Measurements from ENCODE around the gene PRKCA.

The PRKCA gene

DNA sequence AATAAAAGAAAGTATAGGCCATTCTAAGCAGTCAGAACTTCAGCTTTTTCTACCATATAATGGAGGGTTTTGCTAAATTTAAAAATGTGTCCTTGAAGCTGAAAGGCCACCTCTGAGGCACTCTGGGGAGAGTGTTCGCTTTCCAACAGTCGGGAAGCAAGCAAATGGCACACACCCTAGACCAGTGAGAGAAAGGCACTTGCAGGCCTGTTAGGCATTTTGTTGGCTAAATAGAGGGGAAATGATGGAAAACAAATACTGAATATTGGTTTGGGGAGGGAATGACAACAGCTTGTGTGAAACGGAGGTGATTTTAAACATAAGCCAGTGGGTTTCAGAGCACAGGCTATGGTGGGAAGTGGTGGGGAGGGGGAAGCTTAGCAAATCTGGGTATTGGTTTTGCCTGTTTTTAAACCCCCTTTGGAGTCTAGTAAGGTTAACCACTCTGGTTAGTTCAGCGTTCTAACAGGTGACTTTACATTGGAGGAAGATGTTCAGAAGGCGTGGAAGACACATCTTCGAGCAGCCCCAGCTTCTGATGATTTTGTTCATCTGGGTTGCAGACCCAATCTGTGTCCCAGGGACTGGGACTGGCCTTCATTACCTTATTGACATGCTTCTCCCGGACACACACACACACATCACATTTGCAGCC lies 90.5 kb downstream of the PRKCA start:
- Histone ChIP-seq H3K27me3 (ENCODE audit: control insufficient read depth in 3 of 3, insufficient read depth in 3 of 3, low read depth in 1 of 3, low read length in 3 of 3) (no peaks in the 10 kb centered on the region), H3K9ac (ENCODE audit: low read depth, low read length, poor library complexity) (no peak overlapping the region), H2BK15ac (ENCODE audit: low read length) (no peak overlapping the region), H4K8ac (ENCODE audit: low read depth, low read length) (no peak overlapping the region), H2BK12ac (ENCODE audit: low read length) (no peak overlapping the region), H3K14ac (ENCODE audit: low read length) (no peak overlapping the region), H2AFZ (ENCODE audit: low read length) (no peak overlapping the region), H3K23ac (ENCODE audit: low read depth, low read length, poor library complexity) (no peak overlapping the region), H2BK5ac (ENCODE audit: low read length) (no peak overlapping the region), H3K9me3 (replicated peaks in 1 of 2; ENCODE audit: control insufficient read depth in 2 of 2, insufficient read depth in 1 of 2, low read depth in 1 of 2, low read length in 2 of 2) (no peaks in the 10 kb centered on the region), H3K79me1 (ENCODE audit: low read depth, low read length) (no peaks in the 10 kb centered on the region), H3K4me3 (ENCODE audit: low read length in 2 of 2) (no peak overlapping the region), H3K18ac (ENCODE audit: low read length) (no peak overlapping the region), H3K4me1 (ENCODE audit: control insufficient read depth in 2 of 2, insufficient read depth in 1 of 2, low read depth in 1 of 2, low read length in 2 of 2) (no peaks in the 10 kb centered on the region), H2AK5ac (ENCODE audit: low read depth, low read length) (no peak overlapping the region), H3K4me2 (ENCODE audit: insufficient read depth, low read length, poor library complexity, severe bottlenecking) (no peak overlapping the region), H3K36me3 (replicated peaks in 1 of 2; ENCODE audit: control insufficient read depth in 2 of 2, insufficient read depth in 2 of 2, low read length in 2 of 2) (no peaks in the 10 kb centered on the region), H2BK120ac (ENCODE audit: low read depth, low read length) (no peak overlapping the region), H3K27ac (replicated peaks; ENCODE audit: low read length) (no peak overlapping the region), H3K4ac (ENCODE audit: low read length) (no peak overlapping the region), H4K91ac (ENCODE audit: low read depth, low read length, poor library complexity) (no peak overlapping the region)
- no CpG with 5 or more reads among the region's 7 CpGs for WGBS, 2 donors (ENCODE audit: extremely low coverage in 2 of 2, insufficient read length in 2 of 2, insufficient replicate concordance in 1 of 2)
- no peak for DNase-seq (ENCODE audit: low spot score)

DNA sequence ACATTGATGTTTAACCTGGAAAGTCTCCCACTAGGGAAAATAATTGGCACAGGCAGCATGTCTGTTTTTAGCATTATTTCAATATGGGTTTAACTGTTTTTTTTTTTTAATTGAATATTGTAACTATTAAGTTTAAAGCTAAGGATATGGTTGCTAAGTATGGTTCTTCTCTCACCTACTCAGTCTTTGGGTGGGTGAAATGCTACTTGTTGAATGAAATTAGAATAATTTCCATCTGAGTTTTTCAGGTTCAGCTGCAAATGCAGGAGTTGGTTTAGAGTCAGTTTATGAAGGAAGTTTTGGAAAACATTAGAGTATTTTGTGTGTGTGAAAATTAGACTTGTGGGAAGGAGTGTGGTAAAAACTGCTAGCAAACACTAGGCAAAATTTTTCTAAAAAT lies 93.5 kb downstream of the PRKCA start:
- H3K4me1 ChIP-seq (ENCODE audit: control insufficient read depth in 2 of 2, insufficient read depth in 1 of 2, low read depth in 1 of 2, low read length in 2 of 2) = no peaks in the 10 kb centered on the region
- no peak for DNase-seq (ENCODE audit: low spot score)

DNA sequence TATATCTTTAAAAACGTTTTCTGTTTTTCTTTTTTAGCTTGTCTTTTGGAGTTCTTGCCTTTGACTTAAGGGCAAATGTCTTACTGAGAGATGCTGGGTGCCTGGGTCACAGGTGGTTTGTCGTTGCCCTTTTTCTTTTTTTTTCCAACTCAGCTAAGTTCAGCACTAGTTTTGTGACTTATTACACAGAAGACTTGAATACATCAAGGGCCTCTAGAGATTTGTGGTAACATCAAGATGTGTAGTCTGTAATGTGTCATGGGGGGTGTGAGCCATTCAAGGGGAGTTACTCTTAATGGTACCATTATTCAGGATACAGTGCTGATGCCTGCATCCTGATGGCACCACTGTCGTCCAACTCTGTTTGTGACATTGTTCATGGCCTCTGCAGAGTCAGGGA lies 95.1 kb downstream of the PRKCA start:
- WGBS, 2 donors (ENCODE audit: extremely low coverage in 2 of 2, insufficient read length in 2 of 2, insufficient replicate concordance in 1 of 2) = no CpG with 5 or more reads among the region's 3 CpGs

More for the DNA sequence above, 93.5 kb downstream of the PRKCA start:
- no peak overlapping the region for H3K18ac ChIP-seq (ENCODE audit: low read length)
- no peak overlapping the region for H2BK120ac ChIP-seq (ENCODE audit: low read depth, low read length)
- no peak overlapping the region for H2AFZ ChIP-seq (ENCODE audit: low read length)
- no peak overlapping the region for H3K4me2 ChIP-seq (ENCODE audit: insufficient read depth, low read length, poor library complexity, severe bottlenecking)
- no peak overlapping the region for H3K27ac ChIP-seq (replicated peaks; ENCODE audit: low read length)
- H3K4me3 ChIP-seq (ENCODE audit: low read length in 2 of 2) = no peak overlapping the region
- no peak overlapping the region for H4K91ac ChIP-seq (ENCODE audit: low read depth, low read length, poor library complexity)
- no peak overlapping the region for H3K9ac ChIP-seq (ENCODE audit: low read depth, low read length, poor library complexity)
- no peak overlapping the region for H2BK15ac ChIP-seq (ENCODE audit: low read length)
- no peak overlapping the region for H2BK12ac ChIP-seq (ENCODE audit: low read length)
- H3K23ac ChIP-seq (ENCODE audit: low read depth, low read length, poor library complexity) = no peak overlapping the region
- H4K8ac ChIP-seq (ENCODE audit: low read depth, low read length) = no peak overlapping the region
- H3K27me3 ChIP-seq (ENCODE audit: control insufficient read depth in 3 of 3, insufficient read depth in 3 of 3, low read depth in 1 of 3, low read length in 3 of 3) = no peaks in the 10 kb centered on the region
- no peak overlapping the region for H3K14ac ChIP-seq (ENCODE audit: low read length)
- no peaks in the 10 kb centered on the region for H3K36me3 ChIP-seq (replicated peaks in 1 of 2; ENCODE audit: control insufficient read depth in 2 of 2, insufficient read depth in 2 of 2, low read length in 2 of 2)
- no peaks in the 10 kb centered on the region for H3K79me1 ChIP-seq (ENCODE audit: low read depth, low read length)
- no peak overlapping the region for H3K4ac ChIP-seq (ENCODE audit: low read length)
- no peak overlapping the region for H2BK5ac ChIP-seq (ENCODE audit: low read length)
- H3K9me3 ChIP-seq (replicated peaks in 1 of 2; ENCODE audit: control insufficient read depth in 2 of 2, insufficient read depth in 1 of 2, low read depth in 1 of 2, low read length in 2 of 2) = no peaks in the 10 kb centered on the region
- no peak overlapping the region for H2AK5ac ChIP-seq (ENCODE audit: low read depth, low read length)

DNA sequence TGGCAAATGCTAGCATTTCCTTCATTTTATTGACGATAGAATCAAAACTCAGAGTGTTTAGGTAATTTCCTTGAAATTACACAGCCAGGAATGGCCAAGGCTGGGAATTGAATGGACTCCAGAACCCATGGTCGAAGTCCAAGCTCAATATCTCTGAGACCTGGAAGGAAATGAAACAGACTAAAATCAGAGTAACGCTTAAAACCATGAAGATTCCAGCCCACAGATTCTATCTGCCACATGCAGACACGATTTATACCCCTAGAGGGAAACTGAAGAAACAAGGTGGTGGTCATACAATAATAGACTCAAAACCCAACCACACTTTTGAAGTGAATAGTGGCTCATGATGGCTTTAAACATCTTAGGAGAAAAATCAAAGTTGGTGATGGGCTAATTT lies 95.6 kb downstream of the PRKCA start:
- Histone ChIP-seq H4K91ac (ENCODE audit: low read depth, low read length, poor library complexity) (no peak overlapping the region), H3K14ac (ENCODE audit: low read length) (no peak overlapping the region), H2AK5ac (ENCODE audit: low read depth, low read length) (no peak overlapping the region), H3K27me3 (ENCODE audit: control insufficient read depth in 3 of 3, insufficient read depth in 3 of 3, low read depth in 1 of 3, low read length in 3 of 3) (no peaks in the 10 kb centered on the region), H3K4ac (ENCODE audit: low read length) (no peak overlapping the region), H3K27ac (replicated peaks; ENCODE audit: low read length) (no peak overlapping the region), H4K8ac (ENCODE audit: low read depth, low read length) (no peak overlapping the region), H2BK5ac (ENCODE audit: low read length) (no peak overlapping the region), H2BK12ac (ENCODE audit: low read length) (no peak overlapping the region), H3K4me2 (ENCODE audit: insufficient read depth, low read length, poor library complexity, severe bottlenecking) (no peak overlapping the region), H3K36me3 (replicated peaks in 1 of 2; ENCODE audit: control insufficient read depth in 2 of 2, insufficient read depth in 2 of 2, low read length in 2 of 2) (no peaks in the 10 kb centered on the region), H3K9me3 (replicated peaks in 1 of 2; ENCODE audit: control insufficient read depth in 2 of 2, insufficient read depth in 1 of 2, low read depth in 1 of 2, low read length in 2 of 2) (no peaks in the 10 kb centered on the region), H2AFZ (ENCODE audit: low read length) (no peak overlapping the region), H3K18ac (ENCODE audit: low read length) (no peak overlapping the region), H3K4me3 (ENCODE audit: low read length in 2 of 2) (no peak overlapping the region), H3K4me1 (ENCODE audit: control insufficient read depth in 2 of 2, insufficient read depth in 1 of 2, low read depth in 1 of 2, low read length in 2 of 2) (no peaks in the 10 kb centered on the region), H2BK120ac (ENCODE audit: low read depth, low read length) (no peak overlapping the region), H3K79me1 (ENCODE audit: low read depth, low read length) (no peaks in the 10 kb centered on the region), H2BK15ac (ENCODE audit: low read length) (no peak overlapping the region), H3K23ac (ENCODE audit: low read depth, low read length, poor library complexity) (no peak overlapping the region), H3K9ac (ENCODE audit: low read depth, low read length, poor library complexity) (no peak overlapping the region)
- WGBS, 2 donors (ENCODE audit: extremely low coverage in 2 of 2, insufficient read length in 2 of 2, insufficient replicate concordance in 1 of 2) = no CpG with 5 or more reads among the region's 4 CpGs
- no peak for DNase-seq (ENCODE audit: low spot score)

More for the DNA sequence above, 95.1 kb downstream of the PRKCA start:
- H2AK5ac ChIP-seq (ENCODE audit: low read depth, low read length) = no peak overlapping the region
- no peak overlapping the region for H4K8ac ChIP-seq (ENCODE audit: low read depth, low read length)
- H3K27ac ChIP-seq (replicated peaks; ENCODE audit: low read length) = no peak overlapping the region
- no peak overlapping the region for H2BK15ac ChIP-seq (ENCODE audit: low read length)
- no peaks in the 10 kb centered on the region for H3K27me3 ChIP-seq (ENCODE audit: control insufficient read depth in 3 of 3, insufficient read depth in 3 of 3, low read depth in 1 of 3, low read length in 3 of 3)
- H3K18ac ChIP-seq (ENCODE audit: low read length) = no peak overlapping the region
- H2BK5ac ChIP-seq (ENCODE audit: low read length) = no peak overlapping the region
- H2BK120ac ChIP-seq (ENCODE audit: low read depth, low read length) = no peak overlapping the region
- H3K79me1 ChIP-seq (ENCODE audit: low read depth, low read length) = no peaks in the 10 kb centered on the region
- H3K4me1 ChIP-seq (ENCODE audit: control insufficient read depth in 2 of 2, insufficient read depth in 1 of 2, low read depth in 1 of 2, low read length in 2 of 2) = no peaks in the 10 kb centered on the region
- no peak overlapping the region for H4K91ac ChIP-seq (ENCODE audit: low read depth, low read length, poor library complexity)
- H3K36me3 ChIP-seq (replicated peaks in 1 of 2; ENCODE audit: control insufficient read depth in 2 of 2, insufficient read depth in 2 of 2, low read length in 2 of 2) = no peaks in the 10 kb centered on the region
- H3K4me3 ChIP-seq (ENCODE audit: low read length in 2 of 2) = no peak overlapping the region
- no peak overlapping the region for H3K9ac ChIP-seq (ENCODE audit: low read depth, low read length, poor library complexity)
- H3K14ac ChIP-seq (ENCODE audit: low read length) = no peak overlapping the region
- H3K23ac ChIP-seq (ENCODE audit: low read depth, low read length, poor library complexity) = no peak overlapping the region
- H3K4ac ChIP-seq (ENCODE audit: low read length) = no peak overlapping the region
- no peak overlapping the region for H2BK12ac ChIP-seq (ENCODE audit: low read length)
- DNase-seq (ENCODE audit: low spot score) = no peak
- no peak overlapping the region for H2AFZ ChIP-seq (ENCODE audit: low read length)
- H3K9me3 ChIP-seq (replicated peaks in 1 of 2; ENCODE audit: control insufficient read depth in 2 of 2, insufficient read depth in 1 of 2, low read depth in 1 of 2, low read length in 2 of 2) = no peaks in the 10 kb centered on the region
- H3K4me2 ChIP-seq (ENCODE audit: insufficient read depth, low read length, poor library complexity, severe bottlenecking) = no peak overlapping the region

All from neuronal stem cell (in vitro differentiated cells).